Osteoblast (primary cell): ENCODE data around the gene HSD17B1. TPM values are rescaled to one million over a fixed set of nuclear protein-coding genes. Genes with fewer than 3 reads are reported as not detected.

Experiments used
- DNase-seq: peaks from one replicate; pipeline ENCODE4 v3.0.0; 2011; ENCODE audit warnings: low spot score, mixed read lengths; ENCODE audit not compliant: insufficient read length; ENCODE audit errors: missing footprints
- H2AFZ ChIP-seq: 2 replicates; pipeline ENCODE4 v1.6.0; 2011; ENCODE audit warnings: mild to moderate bottlenecking, low read length
- H3K27ac ChIP-seq: 2 replicates; pipeline ENCODE4 v1.5.1; 2011; ENCODE audit warnings: mild to moderate bottlenecking, low read depth, low read length, moderate library complexity
- H3K27me3 ChIP-seq: 2 replicates; pipeline ENCODE4 v1.6.0; 2012; ENCODE audit warnings: mild to moderate bottlenecking, control low read depth, inconsistent platforms, low read length, moderate library complexity; ENCODE audit not compliant: insufficient read depth
- H3K36me3 ChIP-seq: 2 replicates; pipeline ENCODE4 v1.5.1; 2011; ENCODE audit warnings: mild to moderate bottlenecking, low read length, control low read depth, moderate library complexity; ENCODE audit not compliant: insufficient read depth
- H3K4me1 ChIP-seq: 2 replicates; pipeline ENCODE4 v1.5.1; 2011; ENCODE audit warnings: mild to moderate bottlenecking, low read length, control low read depth, moderate library complexity; ENCODE audit not compliant: insufficient read depth
- H3K4me2 ChIP-seq: 2 replicates; pipeline ENCODE4 v1.6.0; 2011; ENCODE audit warnings: mild to moderate bottlenecking, low read length; ENCODE audit not compliant: insufficient read depth
- H3K4me3 ChIP-seq: fragments of 200-600 bp; sonication (generic); 3 replicates; pipeline ENCODE4 v1.5.1; 2012; ENCODE audit warnings: mild to moderate bottlenecking, low read length, inconsistent platforms; ENCODE audit not compliant: insufficient read depth
- H3K79me2 ChIP-seq: 2 replicates; pipeline ENCODE4 v1.6.0; 2012; ENCODE audit warnings: mild to moderate bottlenecking, low read length, control low read depth, inconsistent platforms; ENCODE audit not compliant: insufficient read depth
- H3K9me3 ChIP-seq: 2 replicates; pipeline ENCODE4 v1.5.1; 2011; ENCODE audit warnings: low read depth, low read length, control low read depth
- H4K20me1 ChIP-seq: 2 replicates; pipeline ENCODE4 v1.6.0; 2012; ENCODE audit warnings: mild to moderate bottlenecking, low read length, control low read depth; ENCODE audit not compliant: insufficient read depth
- total RNA-seq: library from RNA; depleted of rRNA; stranded (reverse); fragments of >200 nt; gene quantifications from 2 replicates; pipeline ENCODE4 v1.2.3, GENCODE V29; 2012
- TF ChIP-seq, protein P1 (sequence below): IDR thresholded peaks from 2 replicates; pipeline ENCODE4 v1.5.1; 2011; ENCODE audit warnings: mild to moderate bottlenecking, low read depth, low read length, moderate library complexity; ENCODE audit errors: extremely low read depth

Gene HSD17B1
- total RNA-seq, 1 donor, result 1.1 TPM

DNA sequence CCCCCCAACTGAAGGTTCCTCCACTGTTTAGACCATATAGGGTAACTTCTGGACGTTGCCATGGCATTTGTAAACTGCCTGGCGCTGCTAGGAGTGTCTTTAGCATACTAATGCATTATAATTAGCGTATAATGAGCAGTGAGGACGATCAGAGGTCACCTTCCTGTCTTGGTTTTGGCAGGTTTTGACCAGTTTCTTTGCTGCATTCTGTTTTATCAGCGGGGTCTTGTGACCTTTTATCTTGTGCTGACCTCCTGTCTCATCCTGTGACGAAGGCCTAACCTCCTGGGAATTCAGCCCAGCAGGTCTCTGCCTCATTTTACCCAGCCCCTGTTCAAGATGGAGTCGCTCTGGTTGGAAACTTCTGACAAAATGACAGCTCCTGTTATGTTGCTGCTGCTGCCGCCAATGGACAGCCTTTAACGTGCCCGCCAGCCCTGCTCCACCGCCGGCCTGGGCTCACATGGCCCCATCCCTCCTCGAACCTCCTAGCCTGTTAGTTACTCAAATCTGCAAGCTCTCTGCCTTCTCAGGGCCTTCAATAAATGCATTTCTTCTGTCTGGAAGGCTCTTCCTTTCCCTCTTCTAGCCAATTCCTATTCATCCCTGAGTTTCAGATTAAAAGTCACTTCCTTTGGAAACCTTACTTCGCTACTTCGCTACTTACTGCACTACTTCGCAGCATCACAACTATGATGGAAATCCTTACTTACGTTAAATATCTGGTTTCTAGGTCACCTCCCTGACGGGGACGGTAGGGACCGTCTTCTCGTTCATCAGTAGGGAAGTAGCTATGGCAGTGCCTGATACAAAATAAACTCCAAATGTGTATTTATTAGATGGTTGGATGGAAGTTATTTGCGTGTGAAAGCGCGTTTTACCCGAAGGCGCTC is 17.3 kb upstream of the HSD17B1 start:
- Histone ChIP-seq H4K20me1 (peaks cover 10% of the 10 kb centered on the region), H3K4me3 (peak overlapping the region; percentile 88), H3K4me1 (peaks cover 17% of the 10 kb centered on the region), H3K27ac (peak overlapping the region; percentile 77), H3K79me2 (peaks cover 25% of the 10 kb centered on the region), H3K36me3 (peaks cover 13% of the 10 kb centered on the region), H2AFZ (peak overlapping the region; percentile 72), H3K4me2 (peak overlapping the region; percentile 99), H3K27me3 (no peaks in the 10 kb centered on the region), H3K9me3 (no peaks in the 10 kb centered on the region)
- TF ChIP-seq, protein P1, sequence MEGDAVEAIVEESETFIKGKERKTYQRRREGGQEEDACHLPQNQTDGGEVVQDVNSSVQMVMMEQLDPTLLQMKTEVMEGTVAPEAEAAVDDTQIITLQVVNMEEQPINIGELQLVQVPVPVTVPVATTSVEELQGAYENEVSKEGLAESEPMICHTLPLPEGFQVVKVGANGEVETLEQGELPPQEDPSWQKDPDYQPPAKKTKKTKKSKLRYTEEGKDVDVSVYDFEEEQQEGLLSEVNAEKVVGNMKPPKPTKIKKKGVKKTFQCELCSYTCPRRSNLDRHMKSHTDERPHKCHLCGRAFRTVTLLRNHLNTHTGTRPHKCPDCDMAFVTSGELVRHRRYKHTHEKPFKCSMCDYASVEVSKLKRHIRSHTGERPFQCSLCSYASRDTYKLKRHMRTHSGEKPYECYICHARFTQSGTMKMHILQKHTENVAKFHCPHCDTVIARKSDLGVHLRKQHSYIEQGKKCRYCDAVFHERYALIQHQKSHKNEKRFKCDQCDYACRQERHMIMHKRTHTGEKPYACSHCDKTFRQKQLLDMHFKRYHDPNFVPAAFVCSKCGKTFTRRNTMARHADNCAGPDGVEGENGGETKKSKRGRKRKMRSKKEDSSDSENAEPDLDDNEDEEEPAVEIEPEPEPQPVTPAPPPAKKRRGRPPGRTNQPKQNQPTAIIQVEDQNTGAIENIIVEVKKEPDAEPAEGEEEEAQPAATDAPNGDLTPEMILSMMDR, result no peak
- DNase-seq, result peak; percentile 11

DNA sequence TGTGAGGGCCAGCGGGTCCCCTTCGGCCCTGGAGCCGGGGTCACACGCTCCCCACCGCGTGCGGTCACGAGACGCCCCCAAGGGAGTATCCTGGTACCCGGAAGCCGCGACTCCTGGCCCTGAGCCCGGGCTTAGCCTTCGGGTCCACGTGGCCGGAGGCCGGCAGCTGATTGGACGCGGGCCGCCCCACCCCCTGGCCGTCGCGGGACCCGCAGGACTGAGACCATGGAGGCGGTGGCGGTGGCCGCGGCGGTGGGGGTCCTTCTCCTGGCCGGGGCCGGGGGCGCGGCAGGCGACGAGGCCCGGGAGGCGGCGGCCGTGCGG is 16.7 kb upstream of the HSD17B1 start, which contains the start of gene NAGLU:
NAGLU (plus strand) TSS at position 194 of the 324 bp plus-strand sequence; CDS start at position 226, 32 bp downstream.
- peaks cover 10% of the 10 kb centered on the region for H4K20me1 ChIP-seq
- peaks cover 17% of the 10 kb centered on the region for H3K4me1 ChIP-seq
- H3K27ac ChIP-seq, result peak within 1 kb of the TSS; percentile 77
- peak within 1 kb of the TSS; percentile 99 for H3K4me2 ChIP-seq
- peaks cover 25% of the 10 kb centered on the region for H3K79me2 ChIP-seq
- DNase-seq, result peak; percentile 100
- TF ChIP-seq, protein P1, result no peak
- no peaks in the 10 kb centered on the region for H3K27me3 ChIP-seq
- peak within 1 kb of the TSS; percentile 72 for H2AFZ ChIP-seq
- peak within 1 kb of the TSS; percentile 88 for H3K4me3 ChIP-seq
- H3K9me3 ChIP-seq, result no peaks in the 10 kb centered on the region
- H3K36me3 ChIP-seq, result peaks cover 17% of the 10 kb centered on the region

DNA sequence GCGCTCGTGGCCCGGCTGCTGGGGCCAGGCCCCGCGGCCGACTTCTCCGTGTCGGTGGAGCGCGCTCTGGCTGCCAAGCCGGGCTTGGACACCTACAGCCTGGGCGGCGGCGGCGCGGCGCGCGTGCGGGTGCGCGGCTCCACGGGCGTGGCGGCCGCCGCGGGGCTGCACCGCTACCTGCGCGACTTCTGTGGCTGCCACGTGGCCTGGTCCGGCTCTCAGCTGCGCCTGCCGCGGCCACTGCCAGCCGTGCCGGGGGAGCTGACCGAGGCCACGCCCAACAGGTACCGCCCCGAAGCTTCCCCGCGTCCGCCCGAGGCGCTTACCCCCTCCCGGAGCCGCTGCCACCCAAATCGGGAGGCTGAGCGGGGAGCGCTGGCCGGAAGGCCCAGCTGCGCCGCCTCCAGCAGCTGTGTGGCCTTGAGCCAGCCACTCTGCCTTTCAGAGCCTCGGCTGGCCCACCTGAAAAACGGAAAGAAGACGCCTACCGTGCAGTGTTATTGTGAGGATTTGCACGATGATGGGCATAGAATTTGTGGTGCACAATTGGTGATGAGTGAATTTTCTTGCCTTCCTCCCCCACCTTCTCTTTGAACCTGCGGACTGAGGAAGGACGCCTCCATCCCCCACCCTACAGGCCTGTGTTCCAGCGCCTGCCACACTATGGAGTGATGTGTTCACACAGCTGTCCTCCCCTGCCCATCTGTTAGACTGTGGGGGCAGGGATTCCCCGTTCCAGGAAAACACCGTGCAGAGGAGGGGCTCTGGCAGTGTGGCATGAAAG is 16.2 kb upstream of the HSD17B1 start:
- no peaks in the 10 kb centered on the region for H3K9me3 ChIP-seq
- H3K4me1 ChIP-seq, result peaks cover 16% of the 10 kb centered on the region
- H3K79me2 ChIP-seq, result peaks cover 25% of the 10 kb centered on the region
- peak overlapping the region; percentile 77 for H3K27ac ChIP-seq
- peaks cover 10% of the 10 kb centered on the region for H4K20me1 ChIP-seq
- H3K4me3 ChIP-seq, result peak overlapping the region; percentile 88
- TF ChIP-seq, protein P1, result no peak
- DNase-seq, result peak; percentile 99
- peak overlapping the region; percentile 99 for H3K4me2 ChIP-seq
- H3K27me3 ChIP-seq, result no peaks in the 10 kb centered on the region
- H2AFZ ChIP-seq, result peak overlapping the region; percentile 65
- peaks cover 23% of the 10 kb centered on the region for H3K36me3 ChIP-seq
